Fibroblast of lung (primary cell): Measurements from ENCODE around the gene CHD2. TPM values are rescaled to one million over a fixed set of nuclear protein-coding genes. Genes with fewer than 3 reads are reported as not detected.

Source experiments
- DNase-seq, 2 donors: peaks; one replicate each; pipeline versions ENCODE4 v3.0.0 to v3.0.0-alpha.2; 2010; ENCODE audit warnings: low read depth in 2 of 2
- H2AFZ ChIP-seq: 2 replicates; pipeline ENCODE4 v1.5.1; 2012; ENCODE audit warnings: low read length, control low read depth, inconsistent platforms
- H3K27ac ChIP-seq: 2 replicates; pipeline ENCODE4 v1.5.1; 2011; ENCODE audit warnings: low read length, control low read depth; ENCODE audit not compliant: insufficient read depth
- H3K27me3 ChIP-seq: 2 replicates; pipeline ENCODE4 v1.5.1; 2011; ENCODE audit warnings: mild to moderate bottlenecking, low read length; ENCODE audit not compliant: control insufficient read depth, insufficient read depth
- H3K36me3 ChIP-seq: 2 replicates; pipeline ENCODE4 v1.5.1; 2011; ENCODE audit warnings: low read length; ENCODE audit not compliant: control insufficient read depth, insufficient read depth
- H3K4me1 ChIP-seq: 2 replicates; pipeline ENCODE4 v1.5.1; 2011; ENCODE audit warnings: low read length; ENCODE audit not compliant: control insufficient read depth, insufficient read depth; ENCODE audit errors: extremely low read depth
- H3K4me2 ChIP-seq: 2 replicates; pipeline ENCODE4 v1.5.1; 2011; ENCODE audit warnings: low read length, control low read depth; ENCODE audit not compliant: insufficient read depth; ENCODE audit errors: extremely low read depth
- H3K4me3 ChIP-seq, 4 experiments: fragments of 200-600 bp in 1 of 4; sonication (generic) in 1 of 4; replicated peaks in 1 of 4; 2 replicates each; pipeline ENCODE4 v1.5.1; 2011 to 2016; ENCODE audit warnings: low read length in 4 of 4, low read depth in 3 of 4, mild to moderate bottlenecking in 3 of 4, control low read depth in 2 of 4, inconsistent platforms in 1 of 4, mixed read lengths in 1 of 4; ENCODE audit not compliant: insufficient read depth in 1 of 4; ENCODE audit errors: control extremely low read depth in 1 of 4
- H3K79me2 ChIP-seq: 2 replicates; pipeline ENCODE4 v1.5.1; 2012; ENCODE audit warnings: mild to moderate bottlenecking, low read length, inconsistent platforms; ENCODE audit not compliant: control insufficient read depth, insufficient read depth
- H3K9ac ChIP-seq: 2 replicates; pipeline ENCODE4 v1.5.1; 2011; ENCODE audit warnings: mild to moderate bottlenecking, low read length, control low read depth; ENCODE audit not compliant: insufficient read depth
- H3K9me3 ChIP-seq: 2 replicates; pipeline ENCODE4 v1.5.1; 2012; ENCODE audit warnings: low read depth, low read length; ENCODE audit not compliant: control insufficient read depth, insufficient read depth
- H4K20me1 ChIP-seq: 2 replicates; pipeline ENCODE4 v1.5.1; 2011; ENCODE audit warnings: low read length; ENCODE audit not compliant: control insufficient read depth, insufficient read depth; ENCODE audit errors: extremely low read depth
- CTCF ChIP-seq, 2 donors: IDR thresholded peaks in 1 of 2; conservative IDR thresholded peaks in 1 of 2; 1 replicate in 1 of 2; 2 replicates in 1 of 2; pipeline ENCODE4 v1.5.1; 2011 to 2012; ENCODE audit warnings: low read length in 2 of 2, control low read depth in 1 of 2, inconsistent platforms in 1 of 2, low read depth in 1 of 2, mild to moderate bottlenecking in 1 of 2
- EZH2 ChIP-seq: IDR thresholded peaks from 2 replicates; pipeline ENCODE4 v1.5.1; 2012; ENCODE audit warnings: low read length, control low read depth, mild to moderate bottlenecking; ENCODE audit errors: missing control alignments
- polyA plus RNA-seq, 2 donors: library from polyadenylated mRNA; depleted of rRNA in 1 of 2; stranded (reverse) in 1 of 2; unstranded in 1 of 2; fragments of >200 nt; gene quantifications; 2 replicates each; pipeline ENCODE4 v1.2.1, GENCODE V29; 2011 to 2012; ENCODE audit warnings: missing spikeins in 1 of 2
- total RNA-seq: library from RNA; depleted of rRNA; stranded (reverse); fragments of >200 nt; gene quantifications from 2 replicates; pipeline ENCODE4 v1.2.1, GENCODE V29; 2014

The CHD2 gene
- total and polyA plus RNA-seq, 2 donors (not counting 1 experiment from before 2014, with no cell fraction given): 36.5 to 92.5 TPM

GRCh38 chr15:92971713-92972112 is 71.6 kb downstream of the CHD2 start:
- H4K20me1 ChIP-seq: no peaks in the 10 kb centered on the region

DNA sequence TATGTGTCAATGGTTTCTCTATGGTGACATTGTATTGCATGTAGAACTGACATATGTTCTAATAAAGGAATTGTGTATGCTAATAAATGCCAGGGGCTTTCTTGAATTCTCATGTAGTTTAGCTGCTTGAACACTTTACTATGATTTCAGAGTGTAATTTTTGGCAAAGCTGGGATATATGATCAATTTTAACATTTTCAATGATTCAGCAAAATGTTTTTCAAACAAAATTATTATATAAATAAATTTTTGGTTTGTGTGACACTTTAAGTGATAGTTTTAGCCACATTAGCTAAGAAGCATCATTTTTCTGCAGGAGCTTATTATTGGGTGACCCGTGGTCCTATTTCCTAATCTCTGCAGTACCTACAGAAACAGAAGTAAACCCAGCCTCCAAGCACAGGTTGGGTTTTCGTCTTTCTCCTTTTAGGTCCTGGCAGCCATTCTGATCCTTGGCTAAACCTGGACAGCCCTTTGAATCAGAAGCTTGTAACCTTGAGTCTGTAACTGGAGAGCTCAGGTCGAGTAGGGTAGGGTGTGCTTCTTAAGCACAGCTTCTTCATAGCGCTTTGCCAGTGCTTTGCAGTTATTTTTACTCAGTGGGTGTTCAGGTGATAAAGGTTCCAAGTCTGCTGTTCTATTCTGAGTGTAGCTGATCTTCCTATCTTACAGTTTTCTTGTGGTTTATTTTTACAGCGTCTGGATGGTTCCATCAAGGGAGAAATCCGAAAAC is 74.2 kb downstream of the CHD2 start:
- Histone ChIP-seq H3K4me3 (no peak overlapping the region), H3K27me3 (no peaks in the 10 kb centered on the region), H3K9me3 (no peaks in the 10 kb centered on the region), H3K79me2 (peaks cover 1% of the 10 kb centered on the region), H3K4me1 (no peaks in the 10 kb centered on the region), H3K4me2 (no peak overlapping the region), H3K36me3 (peaks cover 14% of the 10 kb centered on the region), H3K27ac (no peak overlapping the region), H4K20me1 (no peaks in the 10 kb centered on the region), H2AFZ (no peak overlapping the region), H3K9ac (no peak overlapping the region)
- DNase-seq: no peak
- TF ChIP-seq CTCF (conservative IDR thresholded peaks at IDR 0.05 in 1 of 2, IDR thresholded peaks at IDR 0.05 in 1 of 2; ENCODE audit: low read depth in 1 of 2, low read length in 2 of 2) (no peak), EZH2 (no peak)

More at GRCh38 chr15:92971713-92972112, 71.6 kb downstream of the CHD2 start:
- H3K36me3 ChIP-seq: peaks cover 16% of the 10 kb centered on the region
- H3K79me2 ChIP-seq: peaks cover 9% of the 10 kb centered on the region
- no peak for DNase-seq
- H3K4me2 ChIP-seq: no peak overlapping the region
- no peaks in the 10 kb centered on the region for H3K27me3 ChIP-seq
- H3K27ac ChIP-seq: no peak overlapping the region
- TF ChIP-seq CTCF (conservative IDR thresholded peaks at IDR 0.05 in 1 of 2, IDR thresholded peaks at IDR 0.05 in 1 of 2; ENCODE audit: low read depth in 1 of 2, low read length in 2 of 2) (no peak), EZH2 (no peak)
- no peak overlapping the region for H3K4me3 ChIP-seq
- no peak overlapping the region for H2AFZ ChIP-seq
- H3K9ac ChIP-seq: no peak overlapping the region
- no peaks in the 10 kb centered on the region for H3K4me1 ChIP-seq
- no peaks in the 10 kb centered on the region for H3K9me3 ChIP-seq

DNA sequence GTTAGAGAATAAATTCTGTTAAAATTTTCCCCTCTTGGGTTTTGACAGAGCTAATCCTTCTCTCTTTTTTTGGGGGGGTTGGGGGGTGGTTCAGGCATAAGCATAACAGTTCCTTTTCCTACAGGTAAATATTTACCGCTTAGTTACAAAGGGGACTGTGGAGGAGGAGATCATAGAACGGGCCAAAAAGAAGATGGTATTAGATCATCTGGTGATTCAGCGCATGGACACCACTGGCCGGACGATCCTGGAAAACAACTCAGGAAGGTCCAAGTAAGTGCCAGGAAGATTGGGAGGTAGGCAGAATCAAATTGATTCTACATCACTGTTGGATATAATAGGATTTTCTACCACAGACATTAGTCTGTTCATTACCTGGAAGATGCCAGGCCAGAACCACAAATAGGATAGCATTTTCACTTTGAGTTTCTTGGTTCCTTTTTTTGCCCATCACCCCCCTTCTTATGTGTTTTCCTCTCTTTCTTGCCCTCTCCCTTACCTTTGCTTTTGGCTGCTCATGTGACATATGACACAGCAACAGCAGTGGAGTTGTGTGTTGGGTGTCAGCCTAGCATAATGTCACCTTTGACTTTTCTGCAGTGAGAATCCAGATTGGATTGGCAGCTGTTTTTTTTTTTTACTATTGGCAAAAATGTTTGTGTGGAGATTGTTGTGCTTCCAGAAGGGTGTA is 79.0 kb downstream of the CHD2 start:
- peak; percentile 12 to 67 for DNase-seq

More for the DNA sequence above, 79.0 kb downstream of the CHD2 start:
- no peak for TF ChIP-seq CTCF (conservative IDR thresholded peaks at IDR 0.05 in 1 of 2, IDR thresholded peaks at IDR 0.05 in 1 of 2; ENCODE audit: low read depth in 1 of 2, low read length in 2 of 2)
- TF ChIP-seq EZH2: no peak
- H3K9me3 ChIP-seq: no peaks in the 10 kb centered on the region
- no peak overlapping the region for H3K4me3 ChIP-seq
- H3K4me2 ChIP-seq: no peak overlapping the region
- peaks cover 1% of the 10 kb centered on the region for H3K79me2 ChIP-seq
- no peak overlapping the region for H2AFZ ChIP-seq
- H3K4me1 ChIP-seq: no peaks in the 10 kb centered on the region
- no peaks in the 10 kb centered on the region for H3K27me3 ChIP-seq
- H4K20me1 ChIP-seq: no peaks in the 10 kb centered on the region
- no peak overlapping the region for H3K9ac ChIP-seq
- no peak overlapping the region for H3K27ac ChIP-seq
- peaks cover 19% of the 10 kb centered on the region for H3K36me3 ChIP-seq
